KOPT-K1 (cell line): ENCODE measurements around the gene KANK4.

Source experiments
- H3K27ac ChIP-seq: fragments of 200-600 bp; sonication (generic); 2 replicates; pipeline ENCODE4 v1.5.1; 2016; ENCODE audit warnings: antibody characterized with exemption, mild to moderate bottlenecking, low read depth, low read length; ENCODE audit not compliant: poor library complexity, severe bottlenecking
- H3K36me3 ChIP-seq: fragments of 200-600 bp; sonication (generic); 2 replicates; pipeline ENCODE4 v1.5.1; 2017; ENCODE audit warnings: antibody characterized with exemption, mild to moderate bottlenecking, low read length, moderate library complexity; ENCODE audit not compliant: insufficient read depth
- H3K9me3 ChIP-seq: fragments of 200-600 bp; sonication (generic); 2 replicates; pipeline ENCODE4 v1.5.1; 2017; ENCODE audit warnings: antibody characterized with exemption, low read length, mild to moderate bottlenecking; ENCODE audit not compliant: insufficient read depth, poor library complexity, severe bottlenecking

The KANK4 gene

DNA sequence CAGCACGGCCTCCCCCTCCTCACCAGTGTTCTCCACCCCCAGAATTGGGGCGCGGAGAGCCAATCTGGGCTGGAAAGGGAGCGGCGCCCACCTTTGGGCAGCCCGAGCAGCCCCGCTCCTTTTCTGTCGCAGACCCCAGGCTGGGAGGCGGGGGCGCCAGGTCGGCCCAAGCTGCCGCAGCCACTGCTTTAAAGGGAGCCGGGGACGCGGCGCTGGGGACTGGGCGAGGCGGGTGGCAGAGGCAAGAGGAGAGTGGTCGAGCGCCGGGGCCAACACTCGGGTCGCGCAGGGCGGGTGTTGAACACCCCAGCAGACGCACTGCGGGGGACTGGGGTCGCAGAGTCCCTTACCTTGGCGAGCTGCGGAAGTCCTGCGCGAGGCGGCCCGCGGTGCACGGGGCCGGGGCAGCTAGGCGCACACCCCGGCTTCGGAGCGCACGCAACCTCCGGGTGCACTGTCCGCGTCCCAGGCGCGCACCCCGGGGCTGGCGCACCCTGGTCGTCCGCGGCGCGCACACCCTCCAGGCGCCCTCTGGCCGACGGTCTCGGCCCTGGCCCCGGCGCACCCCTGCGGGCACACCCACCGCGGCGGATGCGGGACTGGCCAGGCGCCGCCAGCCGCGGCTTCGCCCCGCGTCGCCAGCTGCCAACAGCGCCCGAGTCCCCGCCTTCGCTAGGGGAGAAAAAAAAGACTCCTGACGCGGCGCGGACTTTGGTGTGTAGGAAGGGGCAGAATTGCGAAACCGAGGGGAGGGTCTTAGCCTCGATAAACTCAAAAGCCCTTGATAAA is at the start of gene KANK4:
KANK4 (minus strand) TSS at position 679 of the 789 bp plus-strand sequence. CDS start 37,870 bp downstream, outside the sequence.
- no peaks in the 10 kb centered on the region for H3K36me3 ChIP-seq
- no peaks in the 10 kb centered on the region for H3K9me3 ChIP-seq
- H3K27ac ChIP-seq, result no peak within 1 kb of the TSS

DNA sequence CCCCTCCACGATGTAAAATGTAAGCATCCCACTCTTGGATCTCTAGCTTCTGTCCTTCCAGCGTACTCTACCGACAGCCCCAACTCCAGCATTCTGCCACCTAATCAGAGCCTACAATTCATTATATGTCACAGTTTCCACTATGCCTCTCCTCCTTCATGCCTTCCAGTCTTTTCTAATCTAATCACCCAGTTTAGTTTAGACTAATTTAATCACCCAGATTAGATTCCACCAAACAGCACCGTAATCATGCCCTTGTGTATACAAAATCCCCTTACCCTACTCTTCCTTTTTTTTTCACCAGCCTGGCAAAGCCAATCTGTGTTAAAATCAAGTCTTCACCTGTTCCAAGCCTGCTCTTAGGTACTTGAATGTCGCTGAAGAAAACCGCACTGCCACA is 49.8 kb upstream of the KANK4 start:
- no peak overlapping the region for H3K27ac ChIP-seq
- no peaks in the 10 kb centered on the region for H3K9me3 ChIP-seq
- no peaks in the 10 kb centered on the region for H3K36me3 ChIP-seq

DNA sequence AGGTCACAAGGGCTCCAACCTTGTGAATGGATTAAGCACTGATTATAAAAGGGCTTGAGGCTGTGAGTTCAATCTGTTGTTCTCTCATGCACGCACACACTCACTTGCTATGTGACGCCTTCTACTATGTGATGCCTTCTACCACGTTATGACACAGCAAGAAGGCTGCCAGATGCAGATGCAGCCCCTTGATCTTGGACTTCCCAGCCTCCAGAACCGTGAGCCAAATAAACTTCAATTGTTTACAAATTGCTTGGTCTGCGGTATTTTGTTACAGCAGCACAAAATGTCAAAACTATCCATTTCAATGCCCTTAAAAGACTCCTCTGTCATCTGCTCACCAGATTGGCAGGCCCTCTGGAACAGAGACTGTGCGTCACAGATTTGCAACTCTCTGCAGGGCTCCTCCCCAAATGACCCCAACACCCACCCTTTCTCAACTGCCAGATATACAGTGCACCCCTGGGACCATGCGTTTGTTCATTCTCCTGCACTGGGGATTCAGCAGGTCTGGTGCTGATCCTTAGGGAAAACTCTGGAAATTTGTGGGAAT is 47.8 kb upstream of the KANK4 start:
- Histone ChIP-seq H3K27ac (no peak overlapping the region), H3K36me3 (no peaks in the 10 kb centered on the region), H3K9me3 (no peaks in the 10 kb centered on the region)

DNA sequence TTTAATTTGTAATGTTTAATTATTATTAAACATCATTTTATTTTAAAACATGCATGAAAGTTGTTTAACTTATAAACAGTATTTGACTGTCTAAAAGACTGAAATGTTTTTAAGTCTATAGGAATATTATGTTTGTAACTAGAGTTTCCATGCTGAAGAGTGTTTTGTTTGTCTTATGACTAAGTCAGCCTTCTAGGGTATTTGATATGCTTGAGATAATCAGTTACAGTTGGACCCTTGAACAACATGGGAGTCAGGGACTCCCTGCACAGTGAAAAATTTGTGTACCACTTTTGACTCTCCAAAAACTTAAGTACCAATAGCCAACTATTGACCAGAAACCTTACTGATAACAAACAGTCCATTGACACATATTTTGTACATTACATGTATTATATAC is 45.5 kb upstream of the KANK4 start:
- no peak overlapping the region for H3K27ac ChIP-seq
- no peaks in the 10 kb centered on the region for H3K9me3 ChIP-seq
- H3K36me3 ChIP-seq, result no peaks in the 10 kb centered on the region

DNA sequence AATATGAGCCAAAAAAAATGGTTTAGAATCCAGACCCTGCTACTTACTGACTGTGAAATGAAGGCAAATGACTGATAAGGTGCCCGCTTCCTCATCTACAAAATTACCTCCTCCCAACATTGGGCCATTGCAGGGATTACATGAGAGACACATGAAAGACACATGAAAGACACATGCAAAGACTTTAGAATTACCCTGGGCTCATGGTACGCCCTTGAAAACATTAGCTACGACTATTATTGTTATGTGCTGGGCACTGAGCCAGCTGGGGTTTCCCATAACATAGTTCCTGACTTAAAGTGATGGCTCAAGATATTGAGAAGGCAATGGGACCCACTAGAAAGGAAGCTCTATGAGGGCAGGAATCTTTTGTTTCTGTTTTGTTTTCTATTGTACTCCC is 43.7 kb upstream of the KANK4 start:
- Histone ChIP-seq H3K9me3 (no peaks in the 10 kb centered on the region), H3K27ac (no peak overlapping the region), H3K36me3 (no peaks in the 10 kb centered on the region)

DNA sequence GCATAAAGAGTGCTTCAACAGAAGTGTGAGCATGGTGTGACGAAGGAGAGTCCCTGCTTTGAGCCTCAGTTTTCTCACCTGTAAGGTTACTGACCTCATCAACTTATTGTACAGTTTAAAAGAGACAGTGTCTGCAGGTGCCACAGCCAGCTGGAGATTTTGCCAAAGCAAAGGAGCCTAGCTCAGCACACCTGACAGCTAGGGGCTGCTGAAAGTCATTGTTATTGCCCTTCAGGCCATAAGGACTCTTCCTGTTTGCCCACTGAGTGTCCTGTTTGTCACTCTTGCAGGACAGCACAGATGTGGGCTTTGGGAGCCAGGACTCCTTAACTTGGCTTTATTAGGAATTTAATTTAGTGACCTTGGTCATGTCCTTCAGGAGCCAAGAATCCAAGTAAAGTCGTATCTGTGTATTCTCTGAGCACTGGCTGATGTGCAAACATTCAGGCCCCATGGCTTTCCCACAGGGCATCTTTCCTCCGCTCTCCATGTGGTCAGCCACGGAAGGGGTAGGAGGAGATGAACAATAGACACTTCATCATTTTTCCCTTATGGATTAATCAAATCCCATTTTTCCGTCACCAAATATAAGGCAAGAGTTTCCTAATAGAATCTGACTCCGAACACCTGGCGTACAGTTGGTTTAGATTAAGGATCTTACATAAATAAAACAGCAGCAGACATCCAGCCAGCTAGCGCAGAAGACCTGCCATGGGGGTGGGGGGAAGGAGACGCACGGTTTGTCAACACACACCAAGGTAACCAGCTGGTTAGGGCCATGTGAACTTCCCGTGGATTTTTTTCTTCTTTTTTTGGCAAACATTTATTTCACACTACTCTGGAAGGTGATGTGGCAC is 43.1 kb upstream of the KANK4 start:
- Histone ChIP-seq H3K9me3 (no peaks in the 10 kb centered on the region), H3K36me3 (no peaks in the 10 kb centered on the region), H3K27ac (no peak overlapping the region)

DNA sequence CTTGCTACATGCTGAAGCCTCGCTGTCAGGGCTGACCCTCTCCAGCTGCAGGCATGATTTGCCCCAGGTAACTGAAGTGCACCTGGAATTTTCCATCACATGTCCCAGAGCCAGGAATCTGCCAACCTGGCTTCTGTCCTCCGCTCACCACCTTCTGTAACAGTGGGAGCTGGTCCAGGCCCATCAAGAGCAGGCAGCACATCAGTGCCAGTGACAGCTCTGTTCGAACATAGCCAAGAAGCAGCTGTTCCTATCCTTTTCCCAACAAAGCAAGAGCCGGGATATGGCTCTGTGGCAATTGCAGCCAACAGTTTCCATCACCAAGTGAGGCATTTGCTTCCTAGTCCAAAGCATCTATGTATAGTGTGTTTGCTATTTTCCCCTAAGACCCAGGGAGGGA is 42.2 kb upstream of the KANK4 start:
- H3K36me3 ChIP-seq, result no peaks in the 10 kb centered on the region
- no peak overlapping the region for H3K27ac ChIP-seq
- no peaks in the 10 kb centered on the region for H3K9me3 ChIP-seq

DNA sequence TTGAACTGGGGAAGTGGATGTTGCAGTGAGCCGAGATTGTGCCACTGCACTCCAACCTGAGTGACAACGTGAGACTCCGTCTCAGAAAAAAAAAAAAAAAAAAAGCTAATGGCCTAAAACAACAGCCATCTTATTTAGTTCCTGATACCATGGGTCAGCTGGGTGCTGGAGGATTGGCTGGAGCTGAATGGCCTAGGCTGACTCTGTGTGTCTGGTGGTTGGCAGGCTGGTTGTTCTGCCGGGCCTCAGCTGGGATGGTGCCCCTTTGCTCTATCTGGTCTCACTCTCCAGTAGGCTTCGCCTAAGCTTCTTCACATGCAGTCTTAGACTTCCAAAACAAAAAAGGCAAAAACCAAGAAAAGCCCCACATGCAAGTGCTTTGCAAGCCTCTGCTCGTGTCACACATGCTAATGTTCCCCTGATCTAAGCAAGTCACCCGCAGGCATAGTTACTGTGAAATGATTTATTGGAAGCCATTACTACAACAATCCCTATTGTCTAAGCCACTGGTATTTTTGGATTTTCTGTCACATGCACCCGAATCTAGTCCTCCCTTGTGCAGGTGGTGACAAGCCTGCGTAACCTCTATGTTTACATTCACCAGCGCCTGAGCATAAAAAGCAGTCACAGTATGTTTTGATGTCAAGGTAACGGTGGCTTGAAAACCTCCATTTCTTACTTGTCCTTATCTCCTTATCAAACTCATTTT is 39.6 kb upstream of the KANK4 start:
- Histone ChIP-seq H3K36me3 (no peaks in the 10 kb centered on the region), H3K27ac (no peak overlapping the region), H3K9me3 (no peaks in the 10 kb centered on the region)

DNA sequence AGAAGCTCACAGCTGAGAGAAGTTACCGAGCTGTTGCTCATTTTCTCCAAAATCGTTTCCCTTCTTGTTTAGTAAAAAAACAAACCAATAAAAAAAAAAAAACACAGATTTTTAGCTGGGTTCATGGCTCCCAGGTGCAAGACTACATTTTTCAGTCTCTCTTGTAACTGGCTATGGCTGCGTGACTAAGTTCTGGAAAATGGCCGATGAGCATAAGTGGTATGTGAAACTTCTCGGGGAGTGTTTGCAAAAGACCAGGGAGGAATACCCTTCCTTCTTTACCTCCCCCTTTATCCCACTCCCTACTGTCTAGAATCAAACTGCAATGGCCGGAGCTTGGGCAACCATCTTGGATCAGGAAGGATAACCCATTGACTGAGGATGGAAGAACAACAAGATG is 38.7 kb upstream of the KANK4 start:
- no peaks in the 10 kb centered on the region for H3K36me3 ChIP-seq
- no peaks in the 10 kb centered on the region for H3K9me3 ChIP-seq

DNA sequence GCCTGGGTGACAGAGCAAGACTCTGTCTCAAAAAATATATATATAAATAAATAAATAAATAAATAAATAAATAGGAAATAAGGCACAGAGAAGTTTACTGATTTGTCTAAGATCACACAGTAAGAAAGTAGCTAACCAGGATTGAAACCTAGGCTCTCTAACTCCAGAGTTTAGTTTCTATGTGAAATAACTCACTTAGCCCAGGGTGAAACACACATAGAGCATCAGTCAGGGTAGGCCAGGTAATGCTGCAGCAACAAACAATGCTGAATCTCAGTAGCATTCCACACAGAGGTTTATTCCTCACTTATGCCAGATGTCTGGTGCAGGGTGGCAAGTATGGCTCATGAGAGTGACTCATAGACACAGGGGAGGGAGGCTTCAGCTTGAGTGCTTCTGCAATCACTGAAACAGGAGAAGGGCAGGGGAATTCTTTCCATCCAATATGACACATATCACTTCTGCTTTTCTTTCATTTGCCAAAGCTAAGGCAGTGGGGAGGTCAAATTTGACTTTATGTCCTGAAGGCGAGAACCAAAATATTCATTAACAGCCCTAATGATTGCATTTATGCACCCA is 37.1 kb upstream of the KANK4 start:
- no peaks in the 10 kb centered on the region for H3K9me3 ChIP-seq
- H3K27ac ChIP-seq, result no peak overlapping the region
- H3K36me3 ChIP-seq, result no peaks in the 10 kb centered on the region

More for the DNA sequence above, 38.7 kb upstream of the KANK4 start:
- H3K27ac ChIP-seq, result no peak overlapping the region

DNA sequence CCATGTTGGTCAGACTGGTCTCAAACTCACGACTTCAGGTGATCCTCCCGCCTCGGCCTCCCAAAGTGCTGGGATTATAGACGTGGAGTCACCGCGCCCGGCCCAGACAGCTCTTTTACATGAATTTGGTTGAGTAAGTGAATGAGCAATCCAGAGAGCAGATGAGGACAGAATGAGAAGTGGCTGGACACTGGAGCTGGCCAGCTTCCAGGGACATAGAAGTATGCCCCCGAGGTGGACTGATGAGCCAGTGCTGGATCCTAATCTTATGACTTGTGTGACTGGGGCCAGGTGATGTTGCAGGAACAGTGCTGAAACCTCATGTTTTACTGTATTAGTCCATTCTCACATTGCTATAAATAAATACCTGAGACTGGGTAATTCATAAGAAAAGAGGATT is 35.9 kb upstream of the KANK4 start:
- H3K36me3 ChIP-seq, result no peaks in the 10 kb centered on the region
- H3K9me3 ChIP-seq, result no peaks in the 10 kb centered on the region
- H3K27ac ChIP-seq, result no peak overlapping the region

DNA sequence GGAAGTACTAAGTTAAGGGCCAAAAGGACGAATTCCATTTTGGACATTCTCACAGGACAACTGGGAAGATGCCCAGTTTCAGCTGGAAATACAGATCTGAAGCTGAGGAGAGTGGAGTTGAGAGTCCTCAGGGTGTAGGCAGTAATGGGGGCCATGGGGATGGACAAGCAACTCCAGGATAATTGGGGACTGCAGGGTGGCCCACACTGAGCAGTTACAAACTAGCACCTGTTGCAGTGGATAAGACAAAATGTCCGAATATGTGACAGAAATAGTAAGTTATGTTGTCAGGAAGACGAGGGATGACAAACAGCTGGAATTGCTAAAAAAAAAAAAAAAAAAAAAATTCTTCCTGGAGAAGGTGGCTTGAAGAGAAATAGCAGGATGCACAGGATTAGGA is 34.6 kb upstream of the KANK4 start:
- Histone ChIP-seq H3K9me3 (no peaks in the 10 kb centered on the region), H3K27ac (no peak overlapping the region), H3K36me3 (no peaks in the 10 kb centered on the region)

DNA sequence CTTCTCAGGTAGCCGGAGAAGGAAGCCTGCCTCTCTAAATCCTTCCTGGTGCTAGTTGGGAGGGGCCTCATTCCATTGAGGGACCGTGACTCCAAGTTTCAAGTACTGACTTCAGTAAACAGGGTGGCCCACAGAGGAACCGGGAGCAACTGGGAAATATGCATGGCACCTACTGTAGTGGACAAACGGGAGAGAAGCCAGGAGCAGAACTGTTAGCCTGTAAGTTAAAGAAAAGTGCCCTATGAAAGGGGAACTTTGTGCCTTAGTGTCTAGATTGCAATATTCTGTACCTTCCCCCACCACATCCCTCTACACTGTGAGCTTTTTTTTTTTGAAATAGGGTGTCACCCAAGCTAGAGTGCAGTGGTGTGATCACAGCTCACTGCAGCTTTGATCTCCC is 33.2 kb upstream of the KANK4 start:
- no peaks in the 10 kb centered on the region for H3K9me3 ChIP-seq
- H3K27ac ChIP-seq, result no peak overlapping the region
- no peaks in the 10 kb centered on the region for H3K36me3 ChIP-seq

DNA sequence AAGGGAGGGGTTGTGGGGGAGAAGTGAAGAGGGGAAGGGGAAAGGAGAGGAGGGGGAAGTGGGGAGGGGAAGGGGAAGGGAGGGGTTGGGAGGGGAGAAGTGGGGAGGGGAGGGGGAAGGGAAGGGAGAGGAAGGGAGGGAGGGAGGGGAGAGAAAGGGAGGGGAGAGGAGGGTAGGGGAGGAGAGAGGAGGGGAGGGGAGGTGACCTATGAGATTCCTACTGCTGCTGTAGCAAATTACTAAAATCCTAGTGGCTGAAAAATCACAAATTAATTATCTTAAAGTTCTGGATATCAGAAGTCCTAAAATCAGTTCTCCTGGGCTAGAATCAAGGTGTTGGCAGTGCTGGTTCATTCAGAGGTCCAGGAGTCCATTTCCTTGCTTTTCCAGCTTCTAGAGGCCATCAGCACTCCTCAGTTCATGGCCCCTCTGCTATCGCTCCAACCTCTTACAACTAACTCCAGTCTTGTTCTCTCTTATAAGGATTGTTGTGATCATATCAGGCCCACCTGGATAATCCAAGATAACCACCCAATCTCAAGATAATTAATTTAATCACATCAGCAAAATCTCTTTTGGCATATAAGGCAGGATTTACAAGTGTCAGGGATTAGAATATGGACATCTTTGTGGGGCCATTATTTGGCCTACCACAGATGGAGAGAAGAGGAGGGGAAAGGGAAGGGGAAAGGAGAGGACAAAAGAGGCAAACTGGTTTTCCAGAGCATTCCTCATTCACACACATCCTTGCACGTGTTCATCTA is 30.4 kb upstream of the KANK4 start:
- Histone ChIP-seq H3K36me3 (no peaks in the 10 kb centered on the region), H3K27ac (no peak overlapping the region), H3K9me3 (no peaks in the 10 kb centered on the region)
